Fibroblast of the aortic adventitia (primary cell): Measurements from ENCODE around the gene SBNO2. TPM values are rescaled to one million over a fixed set of nuclear protein-coding genes. Genes with fewer than 3 reads are reported as not detected.

Experiments used
- DNase-seq: peaks from one replicate; pipeline ENCODE4 v3.0.0-alpha.2; 2010; ENCODE audit warnings: low read depth
- H3K4me3 ChIP-seq: 2 replicates; pipeline ENCODE4 v1.5.1; 2011; ENCODE audit warnings: low read depth, mild to moderate bottlenecking, control low read depth, low read length, moderate library complexity
- CTCF ChIP-seq: IDR thresholded peaks from 2 replicates; pipeline ENCODE4 v1.5.1; 2011; ENCODE audit warnings: mild to moderate bottlenecking, low read length, control low read depth, inconsistent platforms; ENCODE audit not compliant: insufficient read depth
- total RNA-seq: library from RNA; depleted of rRNA; stranded (reverse); fragments of >200 nt; gene quantifications from 2 replicates; pipeline ENCODE4 v1.2.3, GENCODE V29; 2012; ENCODE audit warnings: low replicate concordance

Gene SBNO2
- total RNA-seq, 1 donor, result 41.2 TPM

DNA sequence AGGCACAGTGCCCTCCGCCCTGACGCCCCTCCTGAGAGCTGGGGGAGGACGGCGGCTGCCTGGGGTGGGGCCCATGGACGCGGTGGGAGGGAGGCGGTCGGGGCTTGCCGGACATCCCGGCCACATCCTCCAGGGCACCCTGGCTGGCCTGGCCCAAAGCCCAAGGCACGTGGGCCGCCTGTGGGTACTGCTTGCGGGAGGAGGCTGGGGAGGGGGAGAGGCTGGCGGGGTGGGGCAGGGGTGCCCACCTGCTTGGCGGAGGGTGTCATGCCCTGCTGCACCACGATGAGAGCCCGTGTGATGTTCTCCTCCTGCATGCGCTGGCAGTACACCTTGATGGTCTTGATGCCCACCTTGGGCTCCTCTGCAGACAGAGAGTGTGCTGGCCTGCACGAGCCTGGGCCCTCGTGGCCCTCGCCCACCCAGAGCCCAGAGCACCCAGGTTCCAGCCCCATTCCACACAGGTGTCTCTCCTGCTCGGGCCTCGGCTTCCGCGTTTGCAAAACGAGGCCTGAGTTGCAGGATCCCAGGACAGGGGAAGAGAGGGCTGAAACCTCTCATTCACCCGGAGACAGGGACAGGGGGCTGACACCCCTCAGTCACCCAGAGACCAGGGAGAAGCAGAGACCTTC, 82.4 kb downstream of the SBNO2 start:
- no peak overlapping the region for H3K4me3 ChIP-seq
- no peak for TF ChIP-seq CTCF

GRCh38 chr19:1090731-1091543, 83.1 kb downstream of the SBNO2 start:
- TF ChIP-seq CTCF, result no peak
- DNase-seq, result no peak
- H3K4me3 ChIP-seq, result no peak overlapping the region

More for the DNA sequence above, 82.4 kb downstream of the SBNO2 start:
- DNase-seq, result no peak

- no peak for DNase-seq
- H3K4me3 ChIP-seq, result no peak overlapping the region
- TF ChIP-seq CTCF, result no peak
Measured at GRCh38 chr19:1089891-1090290, 84.2 kb downstream of the SBNO2 start.

- no peak for TF ChIP-seq CTCF
- H3K4me3 ChIP-seq, result no peak overlapping the region
- DNase-seq, result no peak
Measured at GRCh38 chr19:1089126-1089771, 84.8 kb downstream of the SBNO2 start.

GRCh38 chr19:1088416-1089010, 85.6 kb downstream of the SBNO2 start:
- no peak for DNase-seq
- no peak for TF ChIP-seq CTCF
- H3K4me3 ChIP-seq, result no peak overlapping the region

- H3K4me3 ChIP-seq, result no peak overlapping the region
- no peak for TF ChIP-seq CTCF
- DNase-seq, result no peak
Measured at GRCh38 chr19:1087813-1088415, 86.2 kb downstream of the SBNO2 start.
